HL-60/S4 (cell line): Measurements from ENCODE around the gene RUNX3.
"Not testable (repeated sequence)": the region's sequence is repeated elsewhere in the genome, so short reads cannot be mapped to it uniquely, and the experiment has no call there.

Experiments used
- in situ Hi-C: fragments of 300-500 bp; cut with MboI; formaldehyde crosslinking; loops from 2 replicates; pipeline ENCODE4 v1.14.3; 2022; ENCODE audit warnings: low sequenced_read_pairs

Gene RUNX3

GRCh38 chr1:24915816-24916602, 14.1 kb downstream of the RUNX3 start:
- in situ Hi-C loops, result no loop called here

- in situ Hi-C loops, result no loop called here
These were observed 15.6 kb downstream of the RUNX3 start for GRCh38 chr1:24914226-24915069.

DNA sequence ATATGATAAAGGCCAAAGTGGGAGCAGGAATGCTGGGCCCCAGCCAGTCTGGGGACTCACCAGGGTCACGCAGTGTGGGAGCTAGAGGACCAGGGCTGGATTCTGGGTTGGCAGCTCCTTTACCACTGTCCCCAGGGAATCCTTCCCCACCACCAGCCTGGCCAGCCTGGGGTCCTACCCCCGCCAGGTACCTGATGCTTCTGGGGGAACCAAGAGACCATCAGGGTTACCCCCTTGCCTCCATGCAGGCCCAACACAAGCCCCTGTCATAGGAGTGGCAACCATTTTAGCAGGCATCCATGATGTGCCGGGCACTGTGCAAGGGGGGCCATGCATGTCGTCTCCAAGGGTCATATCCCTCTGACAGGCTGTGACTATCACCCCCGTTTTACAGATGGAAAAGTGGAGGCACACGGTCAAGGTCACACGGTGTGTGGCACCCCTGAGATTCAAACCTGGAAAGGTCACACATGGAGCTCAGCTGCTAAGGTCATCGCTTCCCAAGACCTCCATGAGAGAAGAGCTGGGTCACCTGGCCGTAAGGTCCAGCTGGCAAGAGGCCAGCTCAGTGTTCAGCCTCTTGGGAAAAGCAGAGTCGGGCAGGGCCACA, 16.4 kb downstream of the RUNX3 start:
- in situ Hi-C loops, result no loop called here

DNA sequence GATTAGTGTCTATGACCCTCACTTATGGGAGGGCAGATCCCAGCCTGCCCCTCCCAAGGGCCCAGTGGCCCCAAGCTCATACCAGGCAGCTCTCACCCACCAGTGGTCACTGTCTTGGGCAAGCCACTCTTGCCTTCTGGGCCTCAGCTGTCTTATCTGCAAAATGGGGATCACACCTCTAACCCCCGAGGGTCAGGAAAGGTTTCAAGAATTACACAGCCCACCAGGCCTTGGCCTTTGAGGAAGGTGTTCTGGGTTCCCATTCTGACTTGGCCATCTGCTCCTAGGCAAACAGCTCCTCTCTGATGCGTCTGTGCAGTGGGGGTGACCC, 16.8 kb downstream of the RUNX3 start:
- in situ Hi-C loops, result no loop called here

GRCh38 chr1:24912376-24913273, 17.5 kb downstream of the RUNX3 start:
- in situ Hi-C loops, result no loop called here

- in situ Hi-C loops, result no loop called here
These were observed 18.4 kb downstream of the RUNX3 start for GRCh38 chr1:24911651-24912155.

- in situ Hi-C loops, result no loop called here
These were observed 19.1 kb downstream of the RUNX3 start for GRCh38 chr1:24910751-24911650.

GRCh38 chr1:24910210-24910609, 19.9 kb downstream of the RUNX3 start:
- in situ Hi-C loops, result no loop called here

GRCh38 chr1:24909388-24909898, 20.6 kb downstream of the RUNX3 start:
- in situ Hi-C loops, result no loop called here

DNA sequence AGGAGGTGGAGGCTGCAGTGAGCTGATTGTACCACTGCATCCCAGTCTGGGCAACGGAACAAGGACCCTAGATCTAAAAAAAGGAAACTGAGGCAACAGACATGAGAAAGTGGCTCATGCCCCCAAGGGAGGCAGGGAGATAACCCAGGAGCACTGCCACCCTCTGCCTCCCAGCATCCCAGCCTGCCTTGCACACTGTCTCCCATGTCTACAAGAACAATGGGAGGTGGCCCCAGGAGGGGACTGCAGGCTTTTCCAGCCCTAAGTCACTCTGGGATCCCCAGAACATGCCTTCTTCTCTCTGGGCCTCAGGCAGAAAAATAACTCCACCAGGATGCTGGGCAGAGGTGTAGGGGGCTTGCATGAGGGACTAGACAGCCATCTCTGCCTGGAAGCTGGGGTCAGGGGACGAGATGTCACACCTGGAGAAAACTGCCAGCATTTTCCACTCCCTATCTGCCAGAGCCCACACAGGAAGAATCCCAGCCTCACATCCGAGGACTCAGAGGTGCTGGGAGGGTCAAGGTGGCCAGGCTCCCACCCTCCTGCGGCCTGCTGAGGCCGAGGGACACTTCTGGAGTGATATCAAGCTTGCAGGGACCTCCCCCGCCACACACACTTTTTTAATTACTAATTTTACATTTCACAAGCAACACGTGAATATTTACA, 21.4 kb downstream of the RUNX3 start:
- in situ Hi-C loops, result no loop called here

- in situ Hi-C loops, result not testable (repeated sequence)
These were observed 22.3 kb downstream of the RUNX3 start for GRCh38 chr1:24907587-24908294.

GRCh38 chr1:24906760-24907490, 23.2 kb downstream of the RUNX3 start:
- in situ Hi-C loops, result no loop called here

- in situ Hi-C loops, result no loop called here
These were observed 23.9 kb downstream of the RUNX3 start for GRCh38 chr1:24905979-24906720.

GRCh38 chr1:24905355-24905978, 24.6 kb downstream of the RUNX3 start:
- in situ Hi-C loops, result no loop called here

DNA sequence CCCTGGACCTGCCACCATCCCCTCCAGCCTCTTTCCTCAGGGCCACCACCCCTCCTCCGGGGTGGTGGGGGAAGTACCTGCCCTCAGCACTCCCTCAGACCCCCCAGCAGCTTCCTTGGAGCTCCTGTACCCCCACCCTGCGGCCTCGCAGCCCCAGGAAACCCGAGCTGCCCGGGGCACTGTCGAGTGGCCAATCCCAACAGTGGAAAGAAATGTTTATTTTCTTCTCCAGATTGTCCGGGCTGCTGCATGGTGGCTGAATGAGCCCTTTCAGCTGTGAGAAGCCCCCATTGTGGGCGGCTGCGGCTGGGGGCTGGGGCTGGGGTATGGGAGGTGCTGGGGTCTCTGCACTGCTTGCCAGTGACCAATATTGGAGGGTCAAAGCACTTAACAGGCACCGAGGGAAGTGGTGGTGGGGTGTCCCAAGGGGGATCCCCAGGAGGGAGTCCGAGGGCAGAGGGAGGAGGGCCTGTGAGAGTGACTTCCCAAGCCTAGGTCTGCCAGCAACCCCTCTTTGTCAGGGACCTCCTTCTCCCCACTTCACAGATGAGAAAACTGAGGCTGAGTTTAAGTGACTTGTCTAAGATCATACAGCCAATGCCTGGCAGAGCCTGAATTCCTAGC, 25.2 kb downstream of the RUNX3 start:
- in situ Hi-C loops, result no loop called here
